ENCODE measurements around the gene RHD.
"Not testable (repeated sequence)": the region's sequence is repeated elsewhere in the genome, so short reads cannot be mapped to it uniquely, and the experiment has no call there.

- TF ChIP-seq CTCF (conservative IDR thresholded peaks at IDR 0.05; ENCODE audit: low read depth, low read length); EZH2 (IDR thresholded peaks at IDR 0.05; ENCODE audit: low read length, unreplicated experiment); EZH2phosphoT487 (IDR thresholded peaks at IDR 0.05; ENCODE audit: borderline replicate concordance, low read length): not testable (repeated sequence)
Observed at GRCh38 chr1:25309085-25309484, 36.8 kb downstream of the RHD start.
